ENCODE data around the gene PTPA.

DNA sequence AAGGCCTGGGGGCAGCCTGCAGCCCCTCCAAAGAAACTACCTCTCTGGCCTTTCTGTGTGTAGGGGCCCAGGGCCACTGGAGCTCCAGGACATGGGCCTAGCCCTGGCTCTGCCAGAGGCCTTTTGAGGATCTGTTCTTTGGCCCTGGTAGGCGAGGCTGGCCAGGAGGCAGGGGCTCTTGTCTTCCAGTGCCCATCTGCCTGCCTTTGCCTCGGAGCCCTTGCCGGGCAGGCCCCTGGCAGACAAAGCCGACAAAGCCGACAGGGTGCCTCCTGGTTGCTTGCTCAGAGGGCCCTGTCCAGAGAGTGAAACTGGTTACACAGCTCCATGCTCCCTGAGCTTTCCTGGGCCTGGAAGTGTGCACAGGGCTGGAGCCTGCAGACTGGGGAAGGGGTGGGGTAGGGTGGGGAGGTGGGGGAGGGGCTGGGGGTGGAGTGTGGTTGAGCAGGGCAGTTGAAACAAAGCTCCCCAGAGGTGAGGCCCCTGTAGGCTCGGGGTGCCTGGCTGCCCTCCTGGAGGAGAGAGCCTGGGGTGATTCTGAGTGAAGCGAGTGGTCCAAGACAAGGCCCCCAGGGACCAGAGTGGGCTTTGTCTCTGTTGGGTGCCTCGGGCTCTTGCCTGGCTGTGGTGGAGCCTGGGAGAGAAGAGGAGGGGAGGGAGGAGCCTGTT is 29.3 kb downstream of the PTPA start:
- TF ChIP-seq, protein P1, sequence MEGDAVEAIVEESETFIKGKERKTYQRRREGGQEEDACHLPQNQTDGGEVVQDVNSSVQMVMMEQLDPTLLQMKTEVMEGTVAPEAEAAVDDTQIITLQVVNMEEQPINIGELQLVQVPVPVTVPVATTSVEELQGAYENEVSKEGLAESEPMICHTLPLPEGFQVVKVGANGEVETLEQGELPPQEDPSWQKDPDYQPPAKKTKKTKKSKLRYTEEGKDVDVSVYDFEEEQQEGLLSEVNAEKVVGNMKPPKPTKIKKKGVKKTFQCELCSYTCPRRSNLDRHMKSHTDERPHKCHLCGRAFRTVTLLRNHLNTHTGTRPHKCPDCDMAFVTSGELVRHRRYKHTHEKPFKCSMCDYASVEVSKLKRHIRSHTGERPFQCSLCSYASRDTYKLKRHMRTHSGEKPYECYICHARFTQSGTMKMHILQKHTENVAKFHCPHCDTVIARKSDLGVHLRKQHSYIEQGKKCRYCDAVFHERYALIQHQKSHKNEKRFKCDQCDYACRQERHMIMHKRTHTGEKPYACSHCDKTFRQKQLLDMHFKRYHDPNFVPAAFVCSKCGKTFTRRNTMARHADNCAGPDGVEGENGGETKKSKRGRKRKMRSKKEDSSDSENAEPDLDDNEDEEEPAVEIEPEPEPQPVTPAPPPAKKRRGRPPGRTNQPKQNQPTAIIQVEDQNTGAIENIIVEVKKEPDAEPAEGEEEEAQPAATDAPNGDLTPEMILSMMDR (IDR thresholded peaks at IDR 0.05; ENCODE audit: poor library complexity), result no peak
- no peak for TF ChIP-seq EZH2phosphoT487 (IDR thresholded peaks at IDR 0.05; ENCODE audit: low read depth, severe bottlenecking, unreplicated experiment)

Measured in hepatocyte (in vitro differentiated cells).